Gastroesophageal sphincter (tissue), 4 donors: ENCODE data around the gene STMN3. TPM values are rescaled to one million over a fixed set of nuclear protein-coding genes. Genes with fewer than 3 reads are reported as not detected.

Experiments used
- ATAC-seq: fragments of 150-250 bp; one replicate; pipeline ENCODE4 v1.9.1; 2016; ENCODE audit warnings: mild to moderate bottlenecking, moderate library complexity
- H3K27ac ChIP-seq, 4 donors: fragments of 200-600 bp; sonication (generic) in 3 of 4; 1 replicate in 3 of 4; 2 replicates in 1 of 4; pipeline ENCODE4 v1.5.1; 2016 to 2019
- H3K27me3 ChIP-seq: fragments of 200-600 bp; sonication (generic); one replicate; pipeline ENCODE4 v1.5.1; 2019
- H3K36me3 ChIP-seq, 2 donors: fragments of 200-600 bp; sonication (generic); one replicate each; pipeline ENCODE4 v1.5.1; 2019; ENCODE audit warnings: control low read depth in 1 of 2
- H3K4me1 ChIP-seq, 3 donors: fragments of 200-600 bp; sonication (generic); 1 replicate in 2 of 3; 2 replicates in 1 of 3; pipeline ENCODE4 v1.5.1; 2016 to 2019; ENCODE audit warnings: control low read depth in 2 of 3
- H3K4me3 ChIP-seq, 2 donors: fragments of 200-600 bp; sonication (generic); one replicate each; pipeline ENCODE4 v1.5.1; 2019; ENCODE audit warnings: mild to moderate bottlenecking in 1 of 2, moderate library complexity in 1 of 2
- H3K9me3 ChIP-seq, 3 donors: fragments of 200-600 bp; sonication (generic); one replicate each; pipeline ENCODE4 v1.5.1; 2017 to 2019; ENCODE audit warnings: control low read depth in 2 of 3
- EP300 ChIP-seq: sonication (generic); formaldehyde crosslinking; IDR thresholded peaks from one replicate; pipeline ENCODE4 v1.6.1; 2017; ENCODE audit warnings: antibody characterized with exemption, mild to moderate bottlenecking
- POLR2A ChIP-seq, 2 donors: fragments of 450-650 bp; IDR thresholded peaks; one replicate each; pipeline ENCODE4 v1.6.1; 2017; ENCODE audit warnings: antibody characterized with exemption in 2 of 2, mild to moderate bottlenecking in 2 of 2, moderate library complexity in 1 of 2
- POLR2AphosphoS5 ChIP-seq: sonication (generic); formaldehyde crosslinking; IDR thresholded peaks from one replicate; pipeline ENCODE4 v1.6.1; 2017; ENCODE audit warnings: antibody characterized with exemption
- WGBS, 2 donors: methylation state at CpG; one replicate each; pipeline ENCODE4 v1.1.5; 2018; ENCODE audit warnings: low coverage in 1 of 2; 5-methylcytosine and 5-hydroxymethylcytosine counted together
- total RNA-seq, 4 donors: library from RNA; depleted of rRNA; stranded (reverse); fragments of >200 nt; gene quantifications; one replicate each; pipeline ENCODE4 v1.1.0, GENCODE V29; 2016
- TF ChIP-seq, protein P1 (sequence below), 4 experiments: fragments of 200-600 bp in 2 of 4; fragments of 450-650 bp in 2 of 4; sonication (generic) in 1 of 4; IDR thresholded peaks; one replicate each; pipeline ENCODE4 v1.5.1; 2017 to 2019; ENCODE audit warnings: antibody characterized with exemption in 4 of 4, mild to moderate bottlenecking in 2 of 4, moderate library complexity in 2 of 4

Gene STMN3
- total RNA-seq, 4 donors from 2014 or later = 13.7 to 31.6 (median 17.0) TPM

DNA sequence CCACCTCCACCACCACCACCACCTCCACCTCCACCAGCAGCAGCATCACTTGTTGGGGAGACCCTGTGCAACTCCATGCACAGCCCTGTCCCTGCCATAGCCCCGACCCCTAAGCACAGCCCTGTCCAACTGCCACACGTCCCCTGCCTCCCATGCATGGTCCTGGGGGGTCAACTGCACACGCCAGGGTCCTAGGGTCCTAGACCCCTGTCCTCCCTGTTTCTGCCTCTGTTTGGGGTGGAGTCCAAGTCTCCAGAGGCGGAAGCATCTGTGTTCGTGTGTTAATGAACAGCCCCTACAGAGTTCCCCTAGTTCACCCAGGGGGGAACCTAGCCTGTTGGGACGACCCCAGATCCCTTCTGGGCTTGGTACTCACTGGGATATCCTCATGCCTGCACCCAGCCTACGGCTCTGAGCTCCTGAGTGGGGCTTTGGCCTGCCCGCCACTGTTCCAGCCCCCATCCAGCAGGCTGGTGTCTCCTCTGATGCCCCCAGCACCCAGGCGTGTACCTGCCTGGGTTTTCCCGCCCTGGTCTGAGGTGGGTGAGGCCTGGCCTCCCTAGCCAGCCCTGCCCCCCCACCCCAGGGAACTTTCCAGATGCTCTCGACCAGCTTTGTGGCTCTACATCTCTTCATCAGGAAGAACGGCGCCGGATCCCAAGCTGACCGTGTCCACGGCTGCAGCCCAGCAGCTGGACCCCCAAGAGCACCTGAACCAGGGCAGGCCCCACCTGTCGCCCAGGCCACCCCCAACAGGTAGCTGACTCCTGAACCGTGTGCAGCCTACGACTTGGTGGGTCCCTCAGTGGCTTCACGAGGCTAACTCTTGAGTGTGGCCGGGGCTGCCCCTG lies 40.7 kb upstream of the STMN3 start:
- no peak overlapping the region for H3K4me3 ChIP-seq
- no peak for ATAC-seq
- no peak for TF ChIP-seq EP300
- no peak for TF ChIP-seq POLR2AphosphoS5
- no peak for TF ChIP-seq POLR2A (IDR thresholded peaks at IDR 0.05)
- peaks cover 0 to 40% (median 24%) of the 10 kb centered on the region in 3 donors for H3K4me1 ChIP-seq
- H3K27me3 ChIP-seq = no peaks in the 10 kb centered on the region
- WGBS, 2 donors = 90 to 100% methylated on average over 1 to 2 of the region's 21 CpGs
- H3K27ac ChIP-seq = no peak overlapping the region
- peaks cover 0 to 36% of the 10 kb centered on the region in 2 donors for H3K36me3 ChIP-seq
- H3K9me3 ChIP-seq = no peaks in the 10 kb centered on the region

DNA sequence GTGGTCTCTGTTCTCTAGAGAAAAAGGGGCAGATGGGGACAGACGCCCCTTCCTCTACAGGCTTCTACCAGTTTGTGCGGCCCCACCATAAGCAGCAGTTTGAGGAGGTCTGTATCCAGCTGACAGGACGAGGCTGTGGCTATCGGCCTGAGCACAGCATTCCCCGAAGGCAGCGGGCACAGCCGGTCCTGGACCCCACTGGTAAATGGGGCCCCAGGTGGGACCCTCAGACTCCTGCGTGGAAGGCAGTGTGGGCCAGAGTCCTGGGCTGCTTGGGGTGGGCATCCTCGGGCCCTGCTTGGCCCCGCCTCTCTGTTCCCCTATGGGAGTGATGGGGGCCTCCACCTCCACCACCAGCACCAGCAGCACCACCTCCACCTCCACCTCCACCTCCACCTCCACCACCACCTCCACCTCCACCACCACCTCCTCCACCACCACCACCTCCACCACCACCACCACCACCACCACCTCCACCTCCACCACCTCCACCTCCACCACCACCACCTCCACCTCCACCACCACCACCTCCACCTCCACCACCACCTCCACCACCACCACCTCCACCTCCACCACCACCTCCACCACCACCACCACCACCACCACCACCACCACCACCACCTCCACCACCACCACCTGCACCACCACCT lies 40.0 kb upstream of the STMN3 start:
- Histone ChIP-seq H3K27ac (peak overlapping the region in 1 of 4 donors; percentile 27), H3K4me1 (peaks cover 0 to 40% (median 22%) of the 10 kb centered on the region in 3 donors), H3K9me3 (no peaks in the 10 kb centered on the region), H3K36me3 (peaks cover 0 to 36% of the 10 kb centered on the region in 2 donors), H3K27me3 (no peaks in the 10 kb centered on the region), H3K4me3 (no peak overlapping the region)
- TF ChIP-seq EP300 = no peak
- TF ChIP-seq POLR2AphosphoS5 = no peak
- no peak for TF ChIP-seq POLR2A (IDR thresholded peaks at IDR 0.05)
- TF ChIP-seq, protein P1, sequence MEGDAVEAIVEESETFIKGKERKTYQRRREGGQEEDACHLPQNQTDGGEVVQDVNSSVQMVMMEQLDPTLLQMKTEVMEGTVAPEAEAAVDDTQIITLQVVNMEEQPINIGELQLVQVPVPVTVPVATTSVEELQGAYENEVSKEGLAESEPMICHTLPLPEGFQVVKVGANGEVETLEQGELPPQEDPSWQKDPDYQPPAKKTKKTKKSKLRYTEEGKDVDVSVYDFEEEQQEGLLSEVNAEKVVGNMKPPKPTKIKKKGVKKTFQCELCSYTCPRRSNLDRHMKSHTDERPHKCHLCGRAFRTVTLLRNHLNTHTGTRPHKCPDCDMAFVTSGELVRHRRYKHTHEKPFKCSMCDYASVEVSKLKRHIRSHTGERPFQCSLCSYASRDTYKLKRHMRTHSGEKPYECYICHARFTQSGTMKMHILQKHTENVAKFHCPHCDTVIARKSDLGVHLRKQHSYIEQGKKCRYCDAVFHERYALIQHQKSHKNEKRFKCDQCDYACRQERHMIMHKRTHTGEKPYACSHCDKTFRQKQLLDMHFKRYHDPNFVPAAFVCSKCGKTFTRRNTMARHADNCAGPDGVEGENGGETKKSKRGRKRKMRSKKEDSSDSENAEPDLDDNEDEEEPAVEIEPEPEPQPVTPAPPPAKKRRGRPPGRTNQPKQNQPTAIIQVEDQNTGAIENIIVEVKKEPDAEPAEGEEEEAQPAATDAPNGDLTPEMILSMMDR (IDR thresholded peaks at IDR 0.05) = no peak
- WGBS, 2 donors = no CpG with 5 or more reads among the region's 10 CpGs
- ATAC-seq = no peak

DNA sequence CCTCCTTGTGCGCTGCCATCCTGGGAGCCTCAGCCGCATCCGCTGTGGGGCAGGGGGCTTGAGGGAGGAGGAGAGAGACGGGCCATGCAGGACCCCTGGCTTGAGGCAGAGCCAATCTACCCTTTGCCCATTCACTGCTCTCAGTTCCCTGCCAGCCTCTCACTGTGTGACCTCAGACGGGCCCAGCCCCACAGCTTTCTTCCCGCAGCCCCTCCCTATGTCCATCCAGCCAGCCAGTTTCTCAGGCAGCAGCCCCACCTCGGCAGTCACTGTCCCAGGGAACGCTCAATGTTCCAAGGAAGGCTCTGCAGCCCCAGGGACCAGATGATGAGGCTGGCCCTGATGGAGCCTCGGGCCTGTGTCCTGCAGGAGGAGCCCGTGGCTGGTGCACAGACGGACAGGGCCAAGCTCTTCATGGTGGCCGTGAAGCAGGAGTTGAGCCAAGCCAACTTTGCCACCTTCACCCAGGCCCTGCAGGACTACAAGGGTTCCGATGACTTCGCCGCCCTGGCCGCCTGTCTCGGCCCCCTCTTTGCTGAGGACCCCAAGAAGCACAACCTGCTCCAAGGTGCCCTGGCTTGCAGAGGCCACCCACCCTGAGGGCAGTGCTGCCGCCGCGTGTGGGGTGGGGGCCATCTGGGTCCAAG lies 39.3 kb upstream of the STMN3 start:
- Histone ChIP-seq H3K4me3 (no peak overlapping the region), H3K36me3 (peaks cover 0 to 30% of the 10 kb centered on the region in 2 donors), H3K9me3 (no peaks in the 10 kb centered on the region), H3K27me3 (no peaks in the 10 kb centered on the region), H3K27ac (peak overlapping the region in 3 of 4 donors; percentile 27 to 70 (median 38)), H3K4me1 (peaks cover 0 to 40% (median 25%) of the 10 kb centered on the region in 3 donors)
- WGBS, 2 donors = 49% methylated on average over 3 of the region's 20 CpGs; no CpG with 5 or more reads in 1 of the 2 donors
- ATAC-seq = peak; percentile 34
- TF ChIP-seq, protein P1 (IDR thresholded peaks at IDR 0.05) = no peak
- TF ChIP-seq POLR2A (IDR thresholded peaks at IDR 0.05) (peak in 1 of 2 donors; percentile 12), EP300 (no peak)

DNA sequence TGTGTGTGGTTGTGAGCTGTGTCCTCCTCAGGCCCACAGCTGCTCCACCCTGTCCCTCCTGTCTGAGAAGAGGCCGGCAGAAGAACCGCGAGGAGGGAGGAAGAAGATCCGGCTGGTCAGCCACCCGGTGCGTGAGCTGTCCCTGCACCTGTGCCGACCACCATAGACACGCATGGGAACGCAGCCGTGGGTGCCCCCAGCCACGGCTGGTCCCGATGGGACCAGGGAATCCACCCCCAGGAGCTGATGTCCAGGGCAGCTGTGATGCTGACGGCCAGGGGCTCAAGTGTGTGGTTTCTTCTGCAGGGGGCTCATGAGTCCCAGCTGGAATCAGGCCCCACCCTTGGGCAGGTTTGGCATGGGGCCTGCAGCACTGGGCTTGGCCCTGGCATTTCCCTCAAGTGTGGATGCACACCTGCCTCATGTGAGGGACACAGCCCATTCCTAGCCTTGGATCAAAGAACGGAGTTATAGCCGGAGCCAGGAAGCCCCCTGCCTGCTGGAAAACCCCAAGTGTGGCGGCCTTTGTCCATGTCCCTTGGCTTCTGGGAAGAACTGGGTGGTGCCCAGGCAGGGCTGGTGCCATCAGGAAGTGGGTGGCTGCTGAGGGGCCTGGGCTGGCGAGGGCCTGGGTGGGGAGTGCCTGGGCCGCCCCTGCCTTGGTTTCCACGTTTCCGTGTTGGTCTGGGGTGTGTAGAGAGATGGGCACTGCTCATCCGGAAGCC lies 38.6 kb upstream of the STMN3 start:
- Histone ChIP-seq H3K9me3 (no peaks in the 10 kb centered on the region), H3K27me3 (no peaks in the 10 kb centered on the region), H3K4me3 (no peak overlapping the region), H3K36me3 (peaks cover 0 to 30% of the 10 kb centered on the region in 2 donors), H3K27ac (peak overlapping the region in 3 of 4 donors; percentile 27 to 70 (median 38)), H3K4me1 (peaks cover 0 to 40% (median 26%) of the 10 kb centered on the region in 3 donors)
- no peak for TF ChIP-seq EP300
- TF ChIP-seq, protein P1 (IDR thresholded peaks at IDR 0.05) = no peak
- TF ChIP-seq POLR2A (IDR thresholded peaks at IDR 0.05) = no peak
- WGBS, 2 donors = 80 to 83% methylated on average over 1 of the region's 21 CpGs
- no peak for ATAC-seq
